ENCODE data around the gene RNF130.

DNA sequence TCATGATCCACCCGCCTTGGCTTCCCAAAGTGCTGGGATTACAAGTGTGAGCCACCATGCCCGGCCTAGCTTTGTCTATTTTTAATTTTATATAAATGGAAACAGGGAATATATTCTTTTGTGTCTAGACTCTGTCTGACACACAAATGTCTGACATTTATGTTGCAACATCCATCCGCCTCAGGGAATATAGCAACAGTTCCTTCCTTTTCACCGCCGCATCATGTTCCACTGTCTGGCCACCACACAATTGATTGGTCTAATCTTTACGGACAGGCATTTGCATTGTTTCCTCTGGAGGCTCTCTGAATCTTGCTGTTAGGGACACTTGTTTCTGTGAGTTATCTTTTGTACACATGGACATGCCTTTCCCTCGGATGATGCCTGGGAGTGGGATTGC, 143.7 kb downstream of the RNF130 start:
- TF ChIP-seq, protein P1, sequence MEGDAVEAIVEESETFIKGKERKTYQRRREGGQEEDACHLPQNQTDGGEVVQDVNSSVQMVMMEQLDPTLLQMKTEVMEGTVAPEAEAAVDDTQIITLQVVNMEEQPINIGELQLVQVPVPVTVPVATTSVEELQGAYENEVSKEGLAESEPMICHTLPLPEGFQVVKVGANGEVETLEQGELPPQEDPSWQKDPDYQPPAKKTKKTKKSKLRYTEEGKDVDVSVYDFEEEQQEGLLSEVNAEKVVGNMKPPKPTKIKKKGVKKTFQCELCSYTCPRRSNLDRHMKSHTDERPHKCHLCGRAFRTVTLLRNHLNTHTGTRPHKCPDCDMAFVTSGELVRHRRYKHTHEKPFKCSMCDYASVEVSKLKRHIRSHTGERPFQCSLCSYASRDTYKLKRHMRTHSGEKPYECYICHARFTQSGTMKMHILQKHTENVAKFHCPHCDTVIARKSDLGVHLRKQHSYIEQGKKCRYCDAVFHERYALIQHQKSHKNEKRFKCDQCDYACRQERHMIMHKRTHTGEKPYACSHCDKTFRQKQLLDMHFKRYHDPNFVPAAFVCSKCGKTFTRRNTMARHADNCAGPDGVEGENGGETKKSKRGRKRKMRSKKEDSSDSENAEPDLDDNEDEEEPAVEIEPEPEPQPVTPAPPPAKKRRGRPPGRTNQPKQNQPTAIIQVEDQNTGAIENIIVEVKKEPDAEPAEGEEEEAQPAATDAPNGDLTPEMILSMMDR (IDR thresholded peaks at IDR 0.05; ENCODE audit: poor library complexity, severe bottlenecking) = no peak
- TF ChIP-seq EP300 (conservative IDR thresholded peaks at IDR 0.05; ENCODE audit: poor library complexity, severe bottlenecking) (no peak), TAF1 (IDR thresholded peaks at IDR 0.05; ENCODE audit: low read depth) (no peak), POLR2AphosphoS5 (IDR thresholded peaks at IDR 0.05) (no peak), EZH2 (IDR thresholded peaks at IDR 0.05; ENCODE audit: borderline replicate concordance, insufficient read depth, low read length, poor library complexity, severe bottlenecking) (no peak), RAD21 (conservative IDR thresholded peaks at IDR 0.05) (no peak)
- TF ChIP-seq, protein P2, sequence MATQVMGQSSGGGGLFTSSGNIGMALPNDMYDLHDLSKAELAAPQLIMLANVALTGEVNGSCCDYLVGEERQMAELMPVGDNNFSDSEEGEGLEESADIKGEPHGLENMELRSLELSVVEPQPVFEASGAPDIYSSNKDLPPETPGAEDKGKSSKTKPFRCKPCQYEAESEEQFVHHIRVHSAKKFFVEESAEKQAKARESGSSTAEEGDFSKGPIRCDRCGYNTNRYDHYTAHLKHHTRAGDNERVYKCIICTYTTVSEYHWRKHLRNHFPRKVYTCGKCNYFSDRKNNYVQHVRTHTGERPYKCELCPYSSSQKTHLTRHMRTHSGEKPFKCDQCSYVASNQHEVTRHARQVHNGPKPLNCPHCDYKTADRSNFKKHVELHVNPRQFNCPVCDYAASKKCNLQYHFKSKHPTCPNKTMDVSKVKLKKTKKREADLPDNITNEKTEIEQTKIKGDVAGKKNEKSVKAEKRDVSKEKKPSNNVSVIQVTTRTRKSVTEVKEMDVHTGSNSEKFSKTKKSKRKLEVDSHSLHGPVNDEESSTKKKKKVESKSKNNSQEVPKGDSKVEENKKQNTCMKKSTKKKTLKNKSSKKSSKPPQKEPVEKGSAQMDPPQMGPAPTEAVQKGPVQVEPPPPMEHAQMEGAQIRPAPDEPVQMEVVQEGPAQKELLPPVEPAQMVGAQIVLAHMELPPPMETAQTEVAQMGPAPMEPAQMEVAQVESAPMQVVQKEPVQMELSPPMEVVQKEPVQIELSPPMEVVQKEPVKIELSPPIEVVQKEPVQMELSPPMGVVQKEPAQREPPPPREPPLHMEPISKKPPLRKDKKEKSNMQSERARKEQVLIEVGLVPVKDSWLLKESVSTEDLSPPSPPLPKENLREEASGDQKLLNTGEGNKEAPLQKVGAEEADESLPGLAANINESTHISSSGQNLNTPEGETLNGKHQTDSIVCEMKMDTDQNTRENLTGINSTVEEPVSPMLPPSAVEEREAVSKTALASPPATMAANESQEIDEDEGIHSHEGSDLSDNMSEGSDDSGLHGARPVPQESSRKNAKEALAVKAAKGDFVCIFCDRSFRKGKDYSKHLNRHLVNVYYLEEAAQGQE (IDR thresholded peaks at IDR 0.05; ENCODE audit: borderline replicate concordance) = no peak

Data from neural cell (in vitro differentiated cells).